Measurements from ENCODE around the gene TRPM7.
"Not testable (repeated sequence)": the region's sequence is repeated elsewhere in the genome, so short reads cannot be mapped to it uniquely, and the experiment has no call there.

TRPM7 gene

GRCh38 chr15:50686469-50687301 lies at the start of gene TRPM7:
Gene TRPM7, minus strand, starts transcription at chr15:50686797. Its CDS starts 264 bp downstream, at chr15:50686533.
- peak; percentile 78 for DNase-seq (ENCODE audit: low spot score)

GRCh38 chr15:50735156-50735555 lies 48.6 kb upstream of the TRPM7 start:
- no peak for DNase-seq (ENCODE audit: low spot score)

- no peak for DNase-seq (ENCODE audit: low spot score)
These were observed 39.7 kb upstream of the TRPM7 start for GRCh38 chr15:50726315-50726714.

GRCh38 chr15:50718700-50719125 lies 32.1 kb upstream of the TRPM7 start:
- no peak for DNase-seq (ENCODE audit: low spot score)

GRCh38 chr15:50712018-50712417 lies 25.4 kb upstream of the TRPM7 start:
- DNase-seq (ENCODE audit: low spot score), result no peak

GRCh38 chr15:50710585-50710984 lies 24.0 kb upstream of the TRPM7 start:
- no peak for DNase-seq (ENCODE audit: low spot score)

- DNase-seq (ENCODE audit: low spot score), result no peak
These were observed 21.4 kb upstream of the TRPM7 start for GRCh38 chr15:50707878-50708427.

GRCh38 chr15:50702762-50703334 lies 16.3 kb upstream of the TRPM7 start:
- DNase-seq (ENCODE audit: low spot score), result no peak

GRCh38 chr15:50698101-50698500 lies 11.5 kb upstream of the TRPM7 start:
- no peak for DNase-seq (ENCODE audit: low spot score)

GRCh38 chr15:50697109-50697797 lies 10.7 kb upstream of the TRPM7 start:
- DNase-seq (ENCODE audit: low spot score), result no peak

- DNase-seq (ENCODE audit: low spot score), result not testable (repeated sequence)
These were observed 8.1 kb upstream of the TRPM7 start for GRCh38 chr15:50694634-50695165.

- no peak for DNase-seq (ENCODE audit: low spot score)
These were observed 805 bp upstream of the TRPM7 start for GRCh38 chr15:50687302-50687902.

- DNase-seq (ENCODE audit: low spot score), result peak; percentile 56
These were observed 575 bp downstream of the TRPM7 start for GRCh38 chr15:50685976-50686468.

- DNase-seq (ENCODE audit: low spot score), result no peak
These were observed 1.2 kb downstream of the TRPM7 start for GRCh38 chr15:50685191-50685975.

- no peak for DNase-seq (ENCODE audit: low spot score)
These were observed 5.1 kb downstream of the TRPM7 start for GRCh38 chr15:50681467-50681866.

- no peak for DNase-seq (ENCODE audit: low spot score)
These were observed 9.7 kb downstream of the TRPM7 start for GRCh38 chr15:50676799-50677483.

GRCh38 chr15:50675535-50676144 lies 11.0 kb downstream of the TRPM7 start:
- peak; percentile 7 for DNase-seq (ENCODE audit: low spot score)

- no peak for DNase-seq (ENCODE audit: low spot score)
These were observed 16.5 kb downstream of the TRPM7 start for GRCh38 chr15:50670115-50670514.

GRCh38 chr15:50669611-50670010 lies 17.0 kb downstream of the TRPM7 start:
- DNase-seq (ENCODE audit: low spot score), result no peak

- DNase-seq (ENCODE audit: low spot score), result no peak
These were observed 20.7 kb downstream of the TRPM7 start for GRCh38 chr15:50665938-50666337.

Measured in CD4-positive, alpha-beta T cell treated with Interleukin-6 at 100 ng/mL for 8 hours (primary cell).